ENCODE results near the gene IER2.
A peak's percentile ranks its signal among the peaks of the same experiment; 100 is the strongest.
"Not testable (repeated sequence)": the region's sequence is repeated elsewhere in the genome, so short reads cannot be mapped to it uniquely, and the experiment has no call there.

The IER2 gene

GRCh38 chr19:13164343-13165161 is 14.3 kb downstream of the IER2 start:
- peak; percentile 52 for DNase-seq (ENCODE audit: low read depth)

GRCh38 chr19:13165162-13165997 is 15.2 kb downstream of the IER2 start:
- DNase-seq (ENCODE audit: low read depth) = peak; percentile 82

- not testable (repeated sequence) for DNase-seq (ENCODE audit: low read depth)
These were observed 15.9 kb downstream of the IER2 start for GRCh38 chr19:13166151-13166550.

GRCh38 chr19:13169769-13170168 is 19.6 kb downstream of the IER2 start:
- DNase-seq (ENCODE audit: low read depth) = peak; percentile 90

- DNase-seq (ENCODE audit: low read depth) = no peak
These were observed 20.9 kb downstream of the IER2 start for GRCh38 chr19:13171146-13171545.

- peak; percentile 95 for DNase-seq (ENCODE audit: low read depth)
These were observed 22.3 kb downstream of the IER2 start for GRCh38 chr19:13172346-13173138.

GRCh38 chr19:13173139-13173737 is 23.0 kb downstream of the IER2 start:
- no peak for DNase-seq (ENCODE audit: low read depth)

GRCh38 chr19:13176345-13176744 is 26.1 kb downstream of the IER2 start:
- peak; percentile 32 for DNase-seq (ENCODE audit: low read depth)

- not testable (repeated sequence) for DNase-seq (ENCODE audit: low read depth)
These were observed 27.4 kb downstream of the IER2 start for GRCh38 chr19:13177584-13177983.

- DNase-seq (ENCODE audit: low read depth) = not testable (repeated sequence)
These were observed 28.1 kb downstream of the IER2 start for GRCh38 chr19:13178291-13178690.

- peak; percentile 85 for DNase-seq (ENCODE audit: low read depth)
These were observed 31.7 kb downstream of the IER2 start for GRCh38 chr19:13181747-13182388.

- not testable (repeated sequence) for DNase-seq (ENCODE audit: low read depth)
These were observed 34.7 kb downstream of the IER2 start for GRCh38 chr19:13184926-13185325.

- DNase-seq (ENCODE audit: low read depth) = not testable (repeated sequence)
These were observed 35.8 kb downstream of the IER2 start for GRCh38 chr19:13185763-13186657.

- not testable (repeated sequence) for DNase-seq (ENCODE audit: low read depth)
These were observed 36.5 kb downstream of the IER2 start for GRCh38 chr19:13186688-13187087.

GRCh38 chr19:13187419-13187818 is 37.2 kb downstream of the IER2 start:
- DNase-seq (ENCODE audit: low read depth) = no peak

- peak; percentile 20 for DNase-seq (ENCODE audit: low read depth)
These were observed 39.4 kb downstream of the IER2 start for GRCh38 chr19:13189600-13189999.

GRCh38 chr19:13190781-13191540 is 40.8 kb downstream of the IER2 start:
- DNase-seq (ENCODE audit: low read depth) = no peak

GRCh38 chr19:13195678-13196077 is 45.5 kb downstream of the IER2 start:
- no peak for DNase-seq (ENCODE audit: low read depth)

- DNase-seq (ENCODE audit: low read depth) = no peak
These were observed 48.4 kb downstream of the IER2 start for GRCh38 chr19:13198634-13199033.
